HCT116 (cell line): ENCODE data around the gene SNED1. TPM values are rescaled to one million over a fixed set of nuclear protein-coding genes. Genes with fewer than 3 reads are reported as not detected.

Experiments used
- ATAC-seq: fragments of 200-7000 bp; cut with Tn5 transposase; 2 replicates; pipeline ENCODE4 v1.9.1; 2020; ENCODE audit warnings: mild to moderate bottlenecking, moderate library complexity
- BruUV-seq: library from RNA; stranded (reverse); fragments of 400-500 nt; replicated peaks from 2 replicates; lab custom pipeline; 2021; lab: Mats Ljungman, UMichigan
- CTCF ChIA-PET: fragments of 300-600 bp; sonication (Branson Sonifier 250); formaldehyde crosslinking; loops from one replicate; lab custom pipeline; 2021; ENCODE audit warnings: antibody characterized with exemption; lab: Charles Lee
- POLR2A ChIA-PET: fragments of 300-600, 350-600 bp; sonication (Branson Sonifier 250); formaldehyde crosslinking; loops from one replicate; lab custom pipeline; 2021; ENCODE audit warnings: antibody characterized with exemption; lab: Charles Lee
- RAD21 ChIA-PET, 2 experiments: fragments of 300-600 bp; sonication (Branson Sonifier 250); formaldehyde crosslinking; loops; one replicate each; lab custom pipeline; 2023; ENCODE audit warnings: low total read pairs in 2 of 2; ENCODE audit not compliant: uncharacterized antibody in 2 of 2, unreplicated experiment in 2 of 2, low non-redundant PET in 1 of 2; lab: Charles Lee
- DNase-seq: peaks from one replicate; pipeline ENCODE4 v3.0.0-alpha.2; 2010; ENCODE audit warnings: low read depth, low spot score
- H2AFZ ChIP-seq: fragments of 200-600 bp; shearing (Covaris generic), sonication (generic); 2 replicates; pipeline ENCODE4 v1.6.1; 2017; ENCODE audit warnings: low read depth, mixed run types, mixed read lengths, antibody characterized with exemption, low read length; ENCODE audit not compliant: poor library complexity, severe bottlenecking
- H3K27ac ChIP-seq: 2 replicates; pipeline ENCODE4 v1.5.1; 2012; ENCODE audit warnings: low read depth, low read length
- H3K27me3 ChIP-seq: fragments of 200-600 bp; sonication (generic); 2 replicates; pipeline ENCODE4 v1.6.1; 2016; ENCODE audit warnings: mixed run types, low read length, mixed read lengths; ENCODE audit not compliant: insufficient read depth
- H3K36me3 ChIP-seq, 2 experiments: fragments of 200-500 bp in 1 of 2; fragments of 200-600 bp in 1 of 2; sonication (Bioruptor generic) in 1 of 2; sonication (generic) in 1 of 2; 2 replicates each; pipeline versions ENCODE4 v1.5.1 to v1.6.1; 2014 to 2016; ENCODE audit warnings: low read length in 2 of 2, inconsistent platforms in 1 of 2, mixed read lengths in 1 of 2, mixed run types in 1 of 2; ENCODE audit not compliant: insufficient read depth in 2 of 2, control insufficient read depth in 1 of 2
- H3K4me1 ChIP-seq, 2 experiments: fragments of 200-600 bp in 1 of 2; sonication (generic) in 1 of 2; 2 replicates each; pipeline versions ENCODE4 v1.5.1 to v1.6.1; 2012 to 2017; ENCODE audit warnings: low read length in 2 of 2, inconsistent platforms in 1 of 2, mild to moderate bottlenecking in 1 of 2, mixed read lengths in 1 of 2, mixed run types in 1 of 2, moderate library complexity in 1 of 2; ENCODE audit not compliant: insufficient read depth in 2 of 2, control insufficient read depth in 1 of 2
- H3K4me2 ChIP-seq: fragments of 200-600 bp; sonication (generic); 2 replicates; pipeline ENCODE4 v1.6.1; 2017; ENCODE audit warnings: mixed run types, low read length, mixed read lengths
- H3K4me3 ChIP-seq, 2 experiments: fragments of 200-600 bp in 1 of 2; sonication (generic) in 1 of 2; replicated peaks in 1 of 2; 2 replicates each; pipeline ENCODE4 v1.5.1; 2011 to 2016; ENCODE audit warnings: low read length in 2 of 2, control low read depth in 1 of 2, low read depth in 1 of 2, mild to moderate bottlenecking in 1 of 2, mixed read lengths in 1 of 2, mixed run types in 1 of 2
- H3K79me2 ChIP-seq: fragments of 200-600 bp; sonication (generic); 2 replicates; pipeline ENCODE4 v1.6.1; 2017; ENCODE audit warnings: mild to moderate bottlenecking, mixed run types, low read length, moderate library complexity, mixed read lengths; ENCODE audit not compliant: insufficient read depth
- H3K9ac ChIP-seq: fragments of 200-600 bp; sonication (generic); 2 replicates; pipeline ENCODE4 v1.6.1; 2016; ENCODE audit warnings: low read length, mixed read lengths
- H3K9me2 ChIP-seq: fragments of 200-600 bp; sonication (generic), shearing (Covaris generic); 2 replicates; pipeline ENCODE4 v1.6.1; 2017; ENCODE audit warnings: mixed run types, mild to moderate bottlenecking, moderate library complexity; ENCODE audit not compliant: insufficient read depth
- H3K9me3 ChIP-seq, 2 experiments: fragments of 200-500 bp in 1 of 2; fragments of 200-600 bp in 1 of 2; sonication (Bioruptor generic) in 1 of 2; sonication (generic) in 1 of 2; 2 replicates each; pipeline ENCODE4 v1.6.1; 2014 to 2017; ENCODE audit warnings: low read length in 2 of 2, mixed read lengths in 2 of 2, inconsistent platforms in 1 of 2, low read depth in 1 of 2, mild to moderate bottlenecking in 1 of 2, mixed run types in 1 of 2, moderate library complexity in 1 of 2; ENCODE audit not compliant: control insufficient read depth in 1 of 2, insufficient read depth in 1 of 2
- H4K20me1 ChIP-seq: fragments of 200-600 bp; sonication (generic), shearing (Covaris generic); 2 replicates; pipeline ENCODE4 v1.6.1; 2017; ENCODE audit warnings: mixed run types, mild to moderate bottlenecking, moderate library complexity; ENCODE audit not compliant: insufficient read depth
- CEBPB ChIP-seq: IDR thresholded peaks from 2 replicates; pipeline ENCODE4 v1.6.1; 2012; ENCODE audit warnings: low read depth
- CTCF ChIP-seq, 3 experiments: fragments of 200-600 bp in 1 of 3; sonication (generic) in 1 of 3; IDR thresholded peaks in 2 of 3; conservative IDR thresholded peaks in 1 of 3; 2 replicates each; pipeline ENCODE4 v1.5.1; 2012 to 2017; ENCODE audit warnings: low read depth in 2 of 3, low read length in 2 of 3, antibody characterized with exemption in 1 of 3, borderline replicate concordance in 1 of 3, control low read depth in 1 of 3, mild to moderate bottlenecking in 1 of 3, mixed read lengths in 1 of 3, mixed run types in 1 of 3, moderate library complexity in 1 of 3; ENCODE audit not compliant: insufficient read depth in 1 of 3
- EZH2 ChIP-seq: fragments of 200-600 bp; sonication (generic); IDR thresholded peaks from 2 replicates; pipeline ENCODE4 v1.6.1; 2017; ENCODE audit warnings: antibody characterized with exemption, mixed run types
- EZH2phosphoT487 ChIP-seq: fragments of 200-600 bp; IDR thresholded peaks from 2 replicates; pipeline ENCODE4 v1.6.1; 2018; ENCODE audit warnings: antibody characterized with exemption, borderline replicate concordance
- JUND ChIP-seq: IDR thresholded peaks from 2 replicates; pipeline ENCODE4 v1.6.1; 2012
- POLR2AphosphoS5 ChIP-seq: IDR thresholded peaks from 2 replicates; pipeline ENCODE4 v1.6.1; 2011; ENCODE audit warnings: mild to moderate bottlenecking, low read depth, low read length, moderate library complexity
- SP1 ChIP-seq: IDR thresholded peaks from 2 replicates; pipeline ENCODE4 v1.6.1; 2012; ENCODE audit warnings: low read depth
- intact Hi-C: fragments of 100-400 bp; cut with micrococcal nuclease; formaldehyde crosslinking; loops from 2 replicates; pipeline ENCODE4 v1.10.0; 2022
- total RNA-seq: library from RNA; stranded (reverse); gene quantifications from one replicate; pipeline ENCODE4 v1.2.1, GENCODE V29; 2021; ENCODE audit not compliant: unreplicated experiment

SNED1 gene
- total RNA-seq, 1 experiment from 2014 or later: 9.6 TPM

- Histone ChIP-seq H3K4me1 (peaks cover 0 to 6% of the 10 kb centered on the region in 2 experiments; a peak in 1 of 4 replicates), H3K9me2 (no peaks in the 10 kb centered on the region), H3K4me3 (no peak overlapping the region), H4K20me1 (no peaks in the 10 kb centered on the region), H3K9ac (no peak overlapping the region), H3K4me2 (no peak overlapping the region), H2AFZ (no peak overlapping the region), H3K36me3 (peaks cover 0 to 2% of the 10 kb centered on the region in 2 experiments; a peak in 1 of 4 replicates), H3K9me3 (no peaks in the 10 kb centered on the region), H3K27ac (no peak overlapping the region), H3K27me3 (no peaks in the 10 kb centered on the region), H3K79me2 (no peaks in the 10 kb centered on the region)
- ChIA-PET RAD21 (no interaction called here), POLR2A (no interaction called here), CTCF (no interaction called here)
- no TSS peak for BruUV-seq
- ATAC-seq: peak; percentile 88
- TF ChIP-seq EZH2: no peak
- no peak for TF ChIP-seq JUND
- no peak for TF ChIP-seq CEBPB
- TF ChIP-seq EZH2phosphoT487: no peak
- TF ChIP-seq SP1: no peak
- TF ChIP-seq CTCF (IDR thresholded peaks at IDR 0.05 in 2 of 3, conservative IDR thresholded peaks at IDR 0.05 in 1 of 3; ENCODE audit: borderline replicate concordance in 1 of 3, insufficient read depth in 1 of 3, low read depth in 2 of 3, low read length in 2 of 3): no peak
- TF ChIP-seq POLR2AphosphoS5: no peak
- no peak for DNase-seq
- intact Hi-C loops: no loop called here
Measured at GRCh38 chr2:241123816-241124536, 125.6 kb downstream of the SNED1 start.
